ENCODE data around the gene LAIR1. TPM values are rescaled to one million over a fixed set of nuclear protein-coding genes. Genes with fewer than 3 reads are reported as not detected.
"Not testable (repeated sequence)": the region's sequence is repeated elsewhere in the genome, so short reads cannot be mapped to it uniquely, and the experiment has no call there.

The LAIR1 gene
- total RNA-seq, 1 experiment from 2014 or later = 0.07 TPM

- Histone ChIP-seq H3K27me3 (ENCODE audit: control insufficient read depth, insufficient read depth, low read length) (no peaks in the 10 kb centered on the region), H3K4me3 (ENCODE audit: insufficient read depth, low read depth, low read length) (no peak overlapping the region), H3K36me3 (replicated peaks; ENCODE audit: control insufficient read depth, insufficient read depth, low read length) (no peaks in the 10 kb centered on the region)
- DNase-seq = no peak
Observed at GRCh38 chr19:54324071-54324470, 40.7 kb downstream of the LAIR1 start.

DNA sequence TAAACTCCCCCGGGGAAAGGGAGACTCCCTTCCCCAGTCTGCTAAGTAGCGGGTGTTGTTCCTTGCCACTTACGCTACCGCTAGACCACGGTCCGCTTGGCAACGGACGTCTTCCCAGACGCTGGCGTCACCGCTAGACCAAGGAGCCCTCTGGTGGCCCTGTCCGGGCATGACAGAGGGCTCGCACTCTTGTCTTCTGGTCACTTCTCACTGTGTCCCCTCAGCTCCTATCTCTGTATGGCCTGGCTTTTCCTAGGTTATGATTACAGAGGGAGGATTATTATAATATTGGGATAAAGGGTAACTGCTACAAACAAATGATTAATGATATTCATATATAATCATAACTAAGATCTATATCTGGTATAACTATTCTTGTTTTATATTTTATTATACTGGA, 41.8 kb downstream of the LAIR1 start:
- not testable (repeated sequence) for H3K27me3 ChIP-seq (ENCODE audit: control insufficient read depth, insufficient read depth, low read length); H3K36me3 ChIP-seq (replicated peaks; ENCODE audit: control insufficient read depth, insufficient read depth, low read length); DNase-seq; H3K4me3 ChIP-seq (ENCODE audit: insufficient read depth, low read depth, low read length)

- not testable (repeated sequence) for H3K4me3 ChIP-seq (ENCODE audit: insufficient read depth, low read depth, low read length); DNase-seq; H3K36me3 ChIP-seq (replicated peaks; ENCODE audit: control insufficient read depth, insufficient read depth, low read length)
Observed at GRCh38 chr19:54322295-54322694, 42.4 kb downstream of the LAIR1 start.

DNA sequence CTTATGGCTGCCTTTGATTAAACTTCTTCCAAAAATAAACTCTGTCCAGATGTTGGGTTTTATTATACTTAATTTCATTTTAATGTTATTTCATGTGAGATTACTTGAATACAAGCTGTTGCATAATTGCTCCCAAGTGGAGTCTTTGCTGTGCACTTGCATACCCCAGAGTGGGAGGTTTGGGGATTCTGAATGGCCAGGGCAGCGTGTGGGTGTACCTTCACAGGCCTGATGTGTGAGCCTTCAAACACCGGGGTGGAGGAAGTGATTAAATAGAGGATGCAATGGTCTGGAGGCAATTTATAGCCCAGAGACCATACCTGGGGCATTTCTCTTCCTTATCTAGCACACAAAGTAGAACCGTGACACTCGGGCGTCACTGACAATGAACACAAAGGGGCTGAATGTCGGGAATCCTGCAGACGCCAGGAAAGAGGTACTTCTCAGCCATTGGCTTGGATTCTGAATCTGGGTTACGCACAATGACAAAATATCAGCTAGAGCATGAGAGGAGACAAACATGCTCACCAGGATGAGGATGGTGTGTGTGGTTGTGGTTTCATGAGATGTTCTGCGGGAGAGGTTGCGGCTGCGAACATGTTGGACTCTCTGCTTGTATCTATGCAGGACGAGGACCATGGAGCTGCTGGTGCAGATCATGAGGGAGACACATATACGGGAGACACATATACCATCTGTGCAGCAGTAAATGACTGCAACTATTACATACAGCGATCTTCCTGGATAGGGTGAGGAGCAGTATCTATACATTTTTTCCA, 44.6 kb downstream of the LAIR1 start:
- Histone ChIP-seq H3K36me3 (replicated peaks; ENCODE audit: control insufficient read depth, insufficient read depth, low read length) (no peaks in the 10 kb centered on the region), H3K27me3 (ENCODE audit: control insufficient read depth, insufficient read depth, low read length) (no peaks in the 10 kb centered on the region), H3K4me3 (ENCODE audit: insufficient read depth, low read depth, low read length) (no peak overlapping the region)
- no peak for DNase-seq

More at GRCh38 chr19:54322295-54322694, 42.4 kb downstream of the LAIR1 start:
- H3K27me3 ChIP-seq (ENCODE audit: control insufficient read depth, insufficient read depth, low read length) = not testable (repeated sequence)

DNA sequence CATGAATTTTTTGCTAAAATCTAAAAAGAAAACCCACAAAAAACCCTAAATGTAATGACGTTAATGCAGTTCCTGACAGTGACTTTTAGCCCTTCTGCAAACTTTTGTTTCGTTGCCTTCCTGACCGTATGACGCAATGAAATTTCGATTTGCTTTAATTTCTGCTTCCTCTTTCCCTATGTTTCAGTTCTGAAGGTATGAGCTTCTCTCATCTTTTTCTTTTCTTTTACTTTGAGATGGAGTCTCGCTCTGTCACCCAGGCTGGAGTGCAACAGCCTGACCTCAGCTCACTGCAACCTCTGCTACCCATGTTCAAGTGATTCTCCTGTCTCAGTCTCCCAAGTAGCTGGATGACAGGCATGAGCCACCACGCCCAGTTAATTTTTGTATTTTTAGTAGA, 45.7 kb downstream of the LAIR1 start:
- DNase-seq = no peak
- Histone ChIP-seq H3K36me3 (replicated peaks; ENCODE audit: control insufficient read depth, insufficient read depth, low read length) (no peaks in the 10 kb centered on the region), H3K4me3 (ENCODE audit: insufficient read depth, low read depth, low read length) (no peak overlapping the region), H3K27me3 (ENCODE audit: control insufficient read depth, insufficient read depth, low read length) (no peaks in the 10 kb centered on the region)

- Histone ChIP-seq H3K4me3 (ENCODE audit: insufficient read depth, low read depth, low read length) (no peak overlapping the region), H3K36me3 (replicated peaks; ENCODE audit: control insufficient read depth, insufficient read depth, low read length) (no peaks in the 10 kb centered on the region), H3K27me3 (ENCODE audit: control insufficient read depth, insufficient read depth, low read length) (no peaks in the 10 kb centered on the region)
- no peak for DNase-seq
Observed at GRCh38 chr19:54317965-54318240, 46.8 kb downstream of the LAIR1 start.

DNA sequence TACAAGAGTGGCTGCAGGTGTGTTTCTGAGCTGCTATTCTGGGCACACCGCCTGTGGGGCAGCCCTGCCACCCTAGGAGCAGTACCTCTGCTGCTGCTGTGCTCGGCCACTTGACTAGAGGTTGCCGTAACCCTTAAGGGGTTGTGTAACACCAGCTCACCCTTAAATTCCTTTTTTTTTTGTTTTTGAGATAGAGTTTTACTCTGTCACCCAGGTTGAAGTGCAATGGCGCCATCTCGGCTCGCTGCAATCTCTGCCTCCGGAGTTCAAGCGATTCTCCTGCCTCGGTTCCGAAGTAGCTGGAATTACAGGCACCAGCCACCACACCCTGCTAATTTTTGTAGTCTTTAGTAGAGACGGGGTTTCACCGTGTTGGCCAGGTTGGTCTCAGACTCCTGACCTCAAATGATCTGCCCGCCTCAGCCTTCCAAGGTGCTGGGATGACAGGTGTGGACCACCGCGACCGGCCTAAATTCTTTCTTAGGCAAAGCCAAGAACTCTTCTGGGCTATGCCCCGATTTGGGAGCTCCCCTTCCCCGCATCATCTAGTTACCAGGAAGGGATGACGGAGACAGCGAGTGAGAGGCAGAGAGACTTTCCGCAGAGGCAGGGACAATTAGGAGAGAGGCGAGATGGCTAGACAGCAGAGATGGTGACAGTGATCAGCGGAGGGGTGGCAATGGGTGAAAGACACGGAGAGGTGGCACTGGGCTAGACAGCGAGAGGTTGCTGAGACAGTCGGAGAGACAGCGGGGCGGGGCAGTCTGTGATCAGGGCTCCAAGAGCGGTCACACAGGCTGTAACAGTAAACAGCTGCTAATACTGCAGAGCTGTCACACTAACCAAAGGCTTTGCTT, 47.4 kb downstream of the LAIR1 start:
- no peaks in the 10 kb centered on the region for H3K36me3 ChIP-seq (replicated peaks; ENCODE audit: control insufficient read depth, insufficient read depth, low read length)
- H3K27me3 ChIP-seq (ENCODE audit: control insufficient read depth, insufficient read depth, low read length) = no peaks in the 10 kb centered on the region
- no peak for DNase-seq
- no peak overlapping the region for H3K4me3 ChIP-seq (ENCODE audit: insufficient read depth, low read depth, low read length)

GRCh38 chr19:54316746-54317107, 48.0 kb downstream of the LAIR1 start:
- no peaks in the 10 kb centered on the region for H3K27me3 ChIP-seq (ENCODE audit: control insufficient read depth, insufficient read depth, low read length)
- no peaks in the 10 kb centered on the region for H3K36me3 ChIP-seq (replicated peaks; ENCODE audit: control insufficient read depth, insufficient read depth, low read length)
- DNase-seq = peak; percentile 80
- H3K4me3 ChIP-seq (ENCODE audit: insufficient read depth, low read depth, low read length) = no peak overlapping the region

DNA sequence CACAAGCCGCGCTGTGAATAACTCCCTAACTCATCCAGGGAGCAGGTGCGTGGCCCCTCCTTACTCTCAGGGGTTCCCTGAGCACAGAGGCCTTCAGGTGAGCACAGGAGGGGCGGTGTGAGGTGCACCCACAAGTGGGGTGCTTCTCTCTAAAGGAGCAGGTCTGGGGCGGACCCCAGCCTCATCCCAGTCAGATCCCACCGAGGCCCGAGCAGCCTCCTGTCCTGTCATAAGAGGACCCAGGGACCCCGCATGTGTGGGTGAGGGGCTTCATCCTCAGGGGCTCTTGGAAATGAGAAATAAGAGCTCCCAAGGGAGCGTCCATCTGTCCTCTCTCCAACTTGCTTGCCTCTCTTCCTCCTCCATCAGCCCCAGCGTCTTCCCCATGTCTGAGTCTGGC, 48.8 kb downstream of the LAIR1 start:
- Histone ChIP-seq H3K4me3 (ENCODE audit: insufficient read depth, low read depth, low read length) (no peak overlapping the region), H3K36me3 (replicated peaks; ENCODE audit: control insufficient read depth, insufficient read depth, low read length) (no peaks in the 10 kb centered on the region), H3K27me3 (ENCODE audit: control insufficient read depth, insufficient read depth, low read length) (no peaks in the 10 kb centered on the region)
- no peak for DNase-seq

GRCh38 chr19:54312436-54313377, 52.0 kb downstream of the LAIR1 start, which contains the start of gene LILRA5:
TSS of gene LILRA5 (minus strand) at chr19:54313166. CDS start at chr19:54313019, 147 bp downstream.
- H3K4me3 ChIP-seq (ENCODE audit: insufficient read depth, low read depth, low read length) = no peak within 1 kb of the TSS
- H3K27me3 ChIP-seq (ENCODE audit: control insufficient read depth, insufficient read depth, low read length) = no peaks in the 10 kb centered on the region; the same call in 1 of the 2 replicates
- no peak for DNase-seq
- H3K36me3 ChIP-seq (replicated peaks; ENCODE audit: control insufficient read depth, insufficient read depth, low read length) = no peaks in the 10 kb centered on the region

GRCh38 chr19:54312011-54312410, 52.7 kb downstream of the LAIR1 start:
- Histone ChIP-seq H3K36me3 (replicated peaks; ENCODE audit: control insufficient read depth, insufficient read depth, low read length) (no peaks in the 10 kb centered on the region), H3K4me3 (ENCODE audit: insufficient read depth, low read depth, low read length) (no peak overlapping the region), H3K27me3 (ENCODE audit: control insufficient read depth, insufficient read depth, low read length) (no peaks in the 10 kb centered on the region; the same call in 1 of the 2 replicates)
- no peak for DNase-seq

DNA sequence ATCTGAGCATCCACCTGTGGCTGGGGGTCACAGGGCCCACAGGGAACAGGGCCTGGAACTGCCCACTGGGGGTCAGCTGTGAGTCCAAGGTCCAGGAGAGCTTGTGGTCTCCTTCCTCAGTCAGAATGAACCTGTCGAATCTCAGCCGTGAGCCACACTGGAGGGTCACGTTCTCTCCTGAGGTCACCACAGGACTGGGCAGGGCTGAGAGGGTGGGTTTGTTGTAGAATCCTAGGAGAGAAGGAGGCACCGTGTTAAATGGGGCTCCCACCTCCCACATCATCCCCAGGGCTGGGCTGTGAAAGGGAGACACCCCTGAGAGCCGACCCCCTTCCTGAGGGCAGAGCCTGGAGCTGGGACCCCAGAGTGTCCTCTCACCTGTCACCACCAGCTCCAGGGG, 53.2 kb downstream of the LAIR1 start:
- Histone ChIP-seq H3K36me3 (replicated peaks; ENCODE audit: control insufficient read depth, insufficient read depth, low read length) (no peaks in the 10 kb centered on the region), H3K27me3 (ENCODE audit: control insufficient read depth, insufficient read depth, low read length) (no peaks in the 10 kb centered on the region; the same call in 1 of the 2 replicates), H3K4me3 (ENCODE audit: insufficient read depth, low read depth, low read length) (no peak overlapping the region)
- no peak for DNase-seq

DNA sequence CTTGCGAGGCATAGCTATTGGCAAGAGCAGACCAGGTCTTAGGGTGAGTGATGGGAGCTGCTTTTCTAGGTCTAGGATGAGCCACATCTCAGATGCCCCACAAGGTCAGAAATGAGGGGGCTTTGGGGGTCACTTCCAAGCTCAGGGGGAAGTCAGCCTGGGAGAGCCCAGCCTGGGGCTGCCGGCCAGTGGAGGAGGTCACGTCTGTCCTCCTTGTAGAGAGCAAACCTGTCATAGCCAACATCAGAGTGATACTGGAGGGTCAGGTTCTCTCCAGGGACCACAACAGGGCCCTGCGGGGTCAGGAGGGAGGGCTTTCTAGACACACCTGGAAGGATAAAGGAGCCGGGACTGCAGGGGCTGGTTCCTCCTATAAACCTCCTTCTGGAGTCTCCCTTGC, 54.2 kb downstream of the LAIR1 start:
- H3K4me3 ChIP-seq (ENCODE audit: insufficient read depth, low read depth, low read length) = no peak overlapping the region
- no peak for DNase-seq
- H3K36me3 ChIP-seq (replicated peaks; ENCODE audit: control insufficient read depth, insufficient read depth, low read length) = no peaks in the 10 kb centered on the region
- no peaks in the 10 kb centered on the region; the same call in 1 of the 2 replicates for H3K27me3 ChIP-seq (ENCODE audit: control insufficient read depth, insufficient read depth, low read length)

DNA sequence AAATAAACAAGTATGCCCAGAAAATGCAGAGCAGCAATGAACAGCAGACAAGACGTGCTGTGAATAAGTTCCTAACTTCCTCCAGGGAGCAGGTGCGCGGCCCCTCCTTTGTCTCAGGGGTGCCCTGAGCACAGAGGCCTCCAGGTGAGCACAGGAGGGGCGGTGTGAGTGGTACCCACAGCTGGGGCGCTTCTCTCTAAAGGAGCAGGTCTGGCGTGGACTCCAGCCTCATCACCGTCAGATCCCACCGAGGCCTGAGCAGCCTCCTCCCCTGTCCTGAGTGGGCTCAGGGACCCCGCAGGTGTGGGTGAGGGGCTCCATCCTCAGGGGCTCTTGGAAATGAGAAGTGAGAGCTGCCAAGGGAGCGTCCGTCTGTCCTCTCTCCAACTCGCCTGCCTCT, 54.9 kb downstream of the LAIR1 start:
- no peak for DNase-seq

More for the DNA sequence above, 54.9 kb downstream of the LAIR1 start:
- Histone ChIP-seq H3K36me3 (replicated peaks; ENCODE audit: control insufficient read depth, insufficient read depth, low read length) (no peaks in the 10 kb centered on the region), H3K4me3 (ENCODE audit: insufficient read depth, low read depth, low read length) (no peak overlapping the region), H3K27me3 (ENCODE audit: control insufficient read depth, insufficient read depth, low read length) (no peaks in the 10 kb centered on the region; the same call in 1 of the 2 replicates)
